Kidney (tissue), 14 donors: Measurements from ENCODE around the gene EML6. TPM values are rescaled to one million over a fixed set of nuclear protein-coding genes. Genes with fewer than 3 reads are reported as not detected.

ENCODE experiments used
- DNase-seq, 5 donors: peaks; one replicate each; pipeline ENCODE4 v3.0.0-alpha.2; 2013 to 2020
- FAIRE-seq: peaks from 2 replicates; lab custom pipeline; 2012; peaks lifted over from hg19 to GRCh38; lab: Jason Lieb, UNC
- H3K27ac ChIP-seq, 2 donors: one replicate each; pipeline ENCODE4 v1.7.0; 2013; ENCODE audit warnings: low read depth in 2 of 2, low read length in 2 of 2, inconsistent platforms in 1 of 2
- H3K27me3 ChIP-seq: one replicate; pipeline ENCODE4 v1.7.1; 2013; ENCODE audit warnings: low read length, inconsistent platforms; ENCODE audit not compliant: control insufficient read depth, insufficient read depth
- H3K36me3 ChIP-seq, 3 donors: one replicate each; pipeline versions ENCODE4 v1.7.0 to v1.7.1; 2013; ENCODE audit warnings: low read length in 3 of 3, control low read depth in 1 of 3, inconsistent platforms in 1 of 3; ENCODE audit not compliant: insufficient read depth in 3 of 3, control insufficient read depth in 2 of 3
- H3K4me1 ChIP-seq, 3 donors: one replicate each; pipeline versions ENCODE4 v1.7.0 to v1.7.1; 2013; ENCODE audit warnings: low read length in 3 of 3, inconsistent platforms in 1 of 3, low read depth in 1 of 3; ENCODE audit not compliant: control insufficient read depth in 2 of 3, insufficient read depth in 2 of 3
- H3K4me3 ChIP-seq, 3 donors: one replicate each; pipeline versions ENCODE4 v1.7.0 to v1.8.1; 2013; ENCODE audit warnings: low read length in 3 of 3, control low read depth in 1 of 3, inconsistent platforms in 1 of 3
- H3K9ac ChIP-seq, 3 donors: one replicate each; pipeline versions ENCODE4 v1.7.0 to v1.7.1; 2013; ENCODE audit warnings: low read length in 3 of 3, control low read depth in 1 of 3, inconsistent platforms in 1 of 3
- H3K9me3 ChIP-seq, 3 donors: one replicate each; pipeline versions ENCODE4 v1.7.0 to v1.7.1; 2013; ENCODE audit warnings: low read length in 3 of 3, control low read depth in 1 of 3, inconsistent platforms in 1 of 3; ENCODE audit not compliant: control insufficient read depth in 2 of 3, insufficient read depth in 1 of 3
- CTCF ChIP-seq: IDR thresholded peaks from 3 replicates; pipeline ENCODE4 v1.5.1; 2012; ENCODE audit warnings: mild to moderate bottlenecking, moderate library complexity, borderline replicate concordance; ENCODE audit not compliant: insufficient read depth; ENCODE audit errors: extremely low read depth
- intact Hi-C: fragments of 100-400 bp; cut with DNase I; formaldehyde crosslinking; loops from one replicate; pipeline ENCODE4 v1.11.1; 2022
- polyA plus RNA-seq: library from polyadenylated mRNA; stranded (reverse); fragments of 350-450 nt; fragmentation: Illumina TruSeq; extraction: RNeasy Lipid Tissue Mini Kit (QIAGEN cat#74804); gene quantifications from one replicate; pipeline ENCODE4 v1.2.3, GENCODE V29; 2014; ENCODE audit warnings: low read depth, low replicate concordance; ENCODE audit not compliant: insufficient read depth
- total RNA-seq: library from RNA; stranded (reverse); fragmentation: NEBNext Ultra II Directional; extraction: Animal tissue kit (Norgen Biotek cat#: 25700); gene quantifications from one replicate; pipeline ENCODE4 v1.2.1, GENCODE V29; 2021
- donor health status: control.
- donor health status: control.
- donor health status: control.
- donor health status: control.
- donor health status: control.
- donor health status: DM: yes; HTN: yes; CAD: no.
- donor health status: Normal renal cell carcinoma (clear cell type).

Gene EML6
- total and polyA plus RNA-seq, 2 donors from 2014 or later, result 1.7 to 3.1 TPM

- Histone ChIP-seq H3K4me1 (no peaks in the 10 kb centered on the region), H3K4me3 (no peak overlapping the region)
- intact Hi-C loops, result no loop called here
Observed at GRCh38 chr2:54918647-54919280, 195.3 kb downstream of the EML6 start.

DNA sequence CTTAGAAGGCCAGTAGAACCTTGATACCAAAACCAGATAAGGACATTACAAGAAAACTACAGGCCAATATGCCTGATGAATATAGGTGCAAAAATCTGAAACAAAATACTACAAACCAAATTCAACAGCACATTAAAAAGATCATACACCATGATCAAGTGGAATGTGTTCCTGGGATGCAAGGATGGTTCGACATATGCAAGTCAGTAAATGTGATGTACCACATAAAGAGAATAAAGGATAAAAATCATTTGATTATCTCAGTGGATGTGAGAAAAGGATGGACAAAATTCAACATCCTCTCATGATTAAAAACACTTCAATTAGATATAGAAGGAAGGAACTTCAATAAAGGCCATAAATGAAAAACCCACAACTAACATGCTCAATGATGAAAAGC is 197.2 kb downstream of the EML6 start:
- Histone ChIP-seq H3K4me1 (no peaks in the 10 kb centered on the region), H3K27ac (no peak overlapping the region), H3K9ac (no peak overlapping the region), H3K36me3 (no peaks in the 10 kb centered on the region), H3K4me3 (no peak overlapping the region), H3K27me3 (no peaks in the 10 kb centered on the region), H3K9me3 (peaks cover 0 to 4% (median 0%) of the 10 kb centered on the region in 3 donors)
- TF ChIP-seq CTCF, result no peak
- intact Hi-C loops, result no loop called here
- no peak for FAIRE-seq
- DNase-seq, result no peak

More at GRCh38 chr2:54918647-54919280, 195.3 kb downstream of the EML6 start:
- no peak overlapping the region for H3K27ac ChIP-seq
- DNase-seq, result no peak
- H3K27me3 ChIP-seq, result no peaks in the 10 kb centered on the region
- H3K9ac ChIP-seq, result no peak overlapping the region
- H3K9me3 ChIP-seq, result peaks cover 0 to 4% (median 0%) of the 10 kb centered on the region in 3 donors
- H3K36me3 ChIP-seq, result no peaks in the 10 kb centered on the region
- no peak for FAIRE-seq
- no peak for TF ChIP-seq CTCF

DNA sequence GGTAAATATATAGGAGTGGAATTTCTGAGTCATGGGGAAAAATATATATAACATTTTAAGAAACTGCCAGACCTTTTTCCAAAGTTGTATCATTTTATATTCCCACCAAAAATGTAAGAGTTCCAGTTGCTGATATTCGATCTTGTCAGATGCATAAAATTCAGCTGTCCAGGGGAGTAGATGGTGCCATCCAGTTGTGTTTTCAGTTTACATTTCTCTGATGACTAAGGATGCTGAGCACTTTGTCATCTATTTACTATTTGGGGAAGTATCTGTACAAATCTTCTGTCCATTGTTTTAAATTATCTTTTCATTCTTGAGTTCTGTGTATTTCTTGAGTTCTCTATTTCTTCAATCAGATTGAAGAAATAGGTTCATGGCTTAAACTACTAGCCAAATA is 200.7 kb downstream of the EML6 start:
- FAIRE-seq (no peak), DNase-seq (no peak)
- TF ChIP-seq CTCF, result no peak
- H3K27ac ChIP-seq, result no peak overlapping the region
- intact Hi-C loops, result no loop called here
- peaks cover 0 to 4% (median 0%) of the 10 kb centered on the region in 3 donors for H3K9me3 ChIP-seq
- no peaks in the 10 kb centered on the region for H3K27me3 ChIP-seq
- no peak overlapping the region for H3K9ac ChIP-seq
- H3K4me3 ChIP-seq, result no peak overlapping the region
- no peaks in the 10 kb centered on the region for H3K36me3 ChIP-seq
- H3K4me1 ChIP-seq, result no peaks in the 10 kb centered on the region

GRCh38 chr2:54925022-54925421 is 201.6 kb downstream of the EML6 start:
- no peaks in the 10 kb centered on the region for H3K4me1 ChIP-seq
- H3K9me3 ChIP-seq, result peaks cover 0 to 4% (median 0%) of the 10 kb centered on the region in 3 donors
- no peaks in the 10 kb centered on the region for H3K27me3 ChIP-seq
- no peak for DNase-seq
- no peak overlapping the region for H3K9ac ChIP-seq
- intact Hi-C loops, result no loop called here
- H3K4me3 ChIP-seq, result no peak overlapping the region
- no peaks in the 10 kb centered on the region for H3K36me3 ChIP-seq
- no peak for TF ChIP-seq CTCF
- H3K27ac ChIP-seq, result no peak overlapping the region
- FAIRE-seq, result no peak
